Measurements from ENCODE around the gene CDT1. TPM values are rescaled to one million over a fixed set of nuclear protein-coding genes. Genes with fewer than 3 reads are reported as not detected.

Gene CDT1
- polyA plus RNA-seq, 3 donors: 9.7 to 13.7 (median 10.5) TPM

- no peak for DNase-seq (ENCODE audit: low read depth in 3 of 3, low spot score in 2 of 3)
Observed at GRCh38 chr16:88804173-88804551, 573 bp downstream of the CDT1 start.

- no peak for DNase-seq (ENCODE audit: low read depth in 3 of 3, low spot score in 2 of 3)
Observed at GRCh38 chr16:88804552-88805339, 1.2 kb downstream of the CDT1 start.

GRCh38 chr16:88805340-88805715 is 1.7 kb downstream of the CDT1 start:
- DNase-seq (ENCODE audit: low read depth in 3 of 3, low spot score in 2 of 3): no peak

GRCh38 chr16:88805887-88806393 is 2.4 kb downstream of the CDT1 start:
- no peak for DNase-seq (ENCODE audit: low read depth in 3 of 3, low spot score in 2 of 3)

- DNase-seq (ENCODE audit: low read depth in 3 of 3, low spot score in 2 of 3): no peak
Observed at GRCh38 chr16:88806491-88807111, 3.0 kb downstream of the CDT1 start.

- DNase-seq (ENCODE audit: low read depth in 3 of 3, low spot score in 2 of 3): no peak
Observed at GRCh38 chr16:88807142-88807625, 3.6 kb downstream of the CDT1 start.

- DNase-seq (ENCODE audit: low read depth in 3 of 3, low spot score in 2 of 3): no peak
Observed at GRCh38 chr16:88807626-88808453, 4.3 kb downstream of the CDT1 start.

- no peak for DNase-seq (ENCODE audit: low read depth in 3 of 3, low spot score in 2 of 3)
Observed at GRCh38 chr16:88809068-88809675, 5.6 kb downstream of the CDT1 start.

GRCh38 chr16:88809676-88810165 is 6.1 kb downstream of the CDT1 start:
- DNase-seq (ENCODE audit: low read depth in 3 of 3, low spot score in 2 of 3): no peak

- DNase-seq (ENCODE audit: low read depth in 3 of 3, low spot score in 2 of 3): no peak
Observed at GRCh38 chr16:88810166-88810911, 6.8 kb downstream of the CDT1 start.

- DNase-seq (ENCODE audit: low read depth in 3 of 3, low spot score in 2 of 3): peak in 2 of 3 donors; percentile 47 to 54
Observed at GRCh38 chr16:88810912-88811768, 7.6 kb downstream of the CDT1 start.

GRCh38 chr16:88811769-88812512 is 8.4 kb downstream of the CDT1 start, which contains the start of gene APRT:
Gene APRT (minus strand): TSS chr16:88811928. CDS start chr16:88811899, 29 bp downstream.
- DNase-seq (ENCODE audit: low read depth in 3 of 3, low spot score in 2 of 3): peak in 2 of 3 donors; percentile 77 to 83

- DNase-seq (ENCODE audit: low read depth in 3 of 3, low spot score in 2 of 3): no peak
Observed at GRCh38 chr16:88812513-88813268, 9.1 kb downstream of the CDT1 start.

- no peak for DNase-seq (ENCODE audit: low read depth in 3 of 3, low spot score in 2 of 3)
Observed at GRCh38 chr16:88813269-88814143, 9.9 kb downstream of the CDT1 start.

- no peak for DNase-seq (ENCODE audit: low read depth in 3 of 3, low spot score in 2 of 3)
Observed at GRCh38 chr16:88814144-88814502, 10.5 kb downstream of the CDT1 start.

GRCh38 chr16:88815227-88815626 is 11.6 kb downstream of the CDT1 start:
- no peak for DNase-seq (ENCODE audit: low read depth in 3 of 3, low spot score in 2 of 3)

All from right renal cortex interstitium (tissue), 3 donors.